SK-N-SH (cell line): ENCODE measurements around the gene PLOD3. TPM values are rescaled to one million over a fixed set of nuclear protein-coding genes. Genes with fewer than 3 reads are reported as not detected.

Experiments
- CTCF ChIA-PET: fragments of 300-600, 350-600 bp; formaldehyde crosslinking; extraction: SDS; loops from one replicate; lab custom pipeline; 2021; lab: Yijun Ruan, JAX
- POLR2A ChIA-PET: fragments of 350-600 bp; sonication (Branson Sonifier 250); formaldehyde crosslinking; extraction: SDS; loops from one replicate; lab custom pipeline; 2020; ENCODE audit warnings: antibody characterized with exemption, inconsistent platforms; lab: Yijun Ruan, JAX
- DNase-seq: peaks from one replicate; pipeline ENCODE4 v3.0.0; 2012
- H2AFZ ChIP-seq: fragments of 200-600 bp; sonication (generic); 2 replicates; pipeline ENCODE4 v1.8.1; 2016; ENCODE audit warnings: antibody characterized with exemption, mild to moderate bottlenecking, low read depth
- H3F3A ChIP-seq: fragments of 200-600 bp; sonication (generic); replicated peaks from 2 replicates; pipeline ENCODE3; 2016; ENCODE audit warnings: antibody characterized with exemption, mild to moderate bottlenecking; ENCODE audit not compliant: insufficient read depth
- H3K27ac ChIP-seq, 2 experiments: fragments of 200-500 bp in 1 of 2; fragments of 200-600 bp in 1 of 2; sonication (Bioruptor generic) in 1 of 2; sonication (generic), shearing (Covaris generic) in 1 of 2; 2 replicates each; pipeline versions ENCODE4 v1.5.1 to v1.6.1; 2014 to 2016; ENCODE audit warnings: low read depth in 2 of 2, inconsistent platforms in 1 of 2, low read length in 1 of 2, mild to moderate bottlenecking in 1 of 2, mixed read lengths in 1 of 2
- H3K27me3 ChIP-seq: fragments of 200-600 bp; sonication (generic), shearing (Covaris generic); 2 replicates; pipeline ENCODE4 v1.6.1; 2016; ENCODE audit warnings: mixed run types; ENCODE audit not compliant: insufficient read depth
- H3K36me3 ChIP-seq, 2 experiments: fragments of 200-500 bp in 1 of 2; fragments of 200-600 bp in 1 of 2; sonication (Bioruptor generic) in 1 of 2; sonication (generic) in 1 of 2; replicated peaks in 1 of 2; 2 replicates each; pipeline versions ENCODE3 to v1.5.1; 2014 to 2016; ENCODE audit warnings: low read length in 1 of 2, mild to moderate bottlenecking in 1 of 2; ENCODE audit not compliant: insufficient read depth in 2 of 2, control insufficient read depth in 1 of 2
- H3K4me1 ChIP-seq, 2 experiments: fragments of 200-500 bp in 1 of 2; fragments of 200-600 bp in 1 of 2; sonication (Bioruptor generic) in 1 of 2; sonication (generic), shearing (Covaris generic) in 1 of 2; 2 replicates each; pipeline versions ENCODE4 v1.5.1 to v1.6.1; 2014 to 2016; ENCODE audit warnings: low read depth in 1 of 2, low read length in 1 of 2, mixed run types in 1 of 2; ENCODE audit not compliant: insufficient read depth in 2 of 2, control insufficient read depth in 1 of 2
- H3K4me2 ChIP-seq: fragments of 200-600 bp; sonication (generic), shearing (Covaris generic); 2 replicates; pipeline ENCODE4 v1.6.1; 2017; ENCODE audit warnings: mixed run types
- H3K4me3 ChIP-seq, 2 experiments: fragments of 200-500 bp in 1 of 2; fragments of 200-600 bp in 1 of 2; sonication (Bioruptor generic) in 1 of 2; sonication (generic), shearing (Covaris generic) in 1 of 2; 2 replicates each; pipeline versions ENCODE4 v1.5.1 to v1.8.1; 2014 to 2016; ENCODE audit warnings: low read depth in 2 of 2, inconsistent platforms in 1 of 2, low read length in 1 of 2, mild to moderate bottlenecking in 1 of 2, mixed read lengths in 1 of 2, moderate library complexity in 1 of 2
- H3K79me2 ChIP-seq: fragments of 200-600 bp; sonication (generic); 2 replicates; pipeline ENCODE4 v1.8.1; 2017; ENCODE audit warnings: mild to moderate bottlenecking; ENCODE audit not compliant: insufficient read depth
- H3K9ac ChIP-seq: fragments of 200-600 bp; sonication (generic); 2 replicates; pipeline ENCODE4 v1.6.1; 2017; ENCODE audit warnings: mixed run types
- H3K9me2 ChIP-seq: fragments of 200-600 bp; sonication (generic); 2 replicates; pipeline ENCODE4 v1.6.1; 2017; ENCODE audit warnings: mixed run types
- H3K9me3 ChIP-seq: fragments of 200-600 bp; sonication (generic); 2 replicates; pipeline ENCODE4 v1.6.1; 2017; ENCODE audit warnings: mixed run types, mild to moderate bottlenecking, moderate library complexity
- H4K20me1 ChIP-seq: fragments of 200-600 bp; sonication (generic); 2 replicates; pipeline ENCODE4 v1.6.1; 2017; ENCODE audit warnings: mild to moderate bottlenecking, mixed run types; ENCODE audit not compliant: insufficient read depth
- CHD2 ChIP-seq: fragments of 150-350 bp; IDR thresholded peaks from 2 replicates; pipeline ENCODE4 v1.6.1; 2018; ENCODE audit warnings: low read length; ENCODE audit not compliant: partially characterized antibody
- EP300 ChIP-seq, 2 experiments: IDR thresholded peaks; 2 replicates each; pipeline versions ENCODE4 v1.4.0 to v1.6.1; 2012; ENCODE audit warnings: borderline replicate concordance in 1 of 2, low read depth in 1 of 2, low read length in 1 of 2
- EZH2phosphoT487 ChIP-seq: fragments of 200-600 bp; sonication (generic); IDR thresholded peaks from 2 replicates; pipeline ENCODE4 v1.6.1; 2017; ENCODE audit warnings: low read depth, mixed run types, mild to moderate bottlenecking, antibody characterized with exemption, moderate library complexity, borderline replicate concordance
- GABPA ChIP-seq: IDR thresholded peaks from 2 replicates; pipeline ENCODE4 v1.4.0; 2012; ENCODE audit warnings: low read depth, mild to moderate bottlenecking
- JUND ChIP-seq: IDR thresholded peaks from 2 replicates; pipeline ENCODE4 v1.4.0; 2012
- MXI1 ChIP-seq: IDR thresholded peaks from 2 replicates; pipeline ENCODE4 v1.6.1; 2012; ENCODE audit warnings: mild to moderate bottlenecking, low read depth, low read length, improper control_type of control experiment
- NRF1 ChIP-seq: IDR thresholded peaks from 2 replicates; pipeline ENCODE4 v1.6.1; 2012; ENCODE audit warnings: low read depth, mild to moderate bottlenecking, low read length
- POLR2AphosphoS5 ChIP-seq: IDR thresholded peaks from 2 replicates; pipeline ENCODE4 v1.6.1; 2012; ENCODE audit warnings: low read depth, low read length
- RCOR1 ChIP-seq: fragments of 150-350 bp; IDR thresholded peaks from 2 replicates; pipeline ENCODE4 v1.6.1; 2017; ENCODE audit warnings: antibody characterized with exemption, low read length
- RXRA ChIP-seq: IDR thresholded peaks from 2 replicates; pipeline ENCODE4 v1.4.0; 2012; ENCODE audit warnings: low read depth, mild to moderate bottlenecking, borderline replicate concordance
- SIN3A ChIP-seq: IDR thresholded peaks from 2 replicates; pipeline ENCODE4 v1.6.1; 2012; ENCODE audit warnings: low read depth, mild to moderate bottlenecking, low read length, moderate library complexity, borderline replicate concordance
- TAF1 ChIP-seq: IDR thresholded peaks from 2 replicates; pipeline ENCODE4 v1.6.1; 2012; ENCODE audit warnings: low read depth, mild to moderate bottlenecking, low read length, moderate library complexity, borderline replicate concordance
- TCF12 ChIP-seq: IDR thresholded peaks from 2 replicates; pipeline ENCODE4 v1.4.0; 2012
- TEAD4 ChIP-seq: IDR thresholded peaks from 2 replicates; pipeline ENCODE4 v1.4.0; 2012; ENCODE audit warnings: mild to moderate bottlenecking, borderline replicate concordance; ENCODE audit not compliant: insufficient read depth
- YY1 ChIP-seq: IDR thresholded peaks from 2 replicates; pipeline ENCODE4 v1.4.0; 2012; ENCODE audit warnings: low read depth, mild to moderate bottlenecking
- WGBS: methylation state at CpG from one replicate; pipeline ENCODE4 v1.1.6; 2017; ENCODE audit warnings: low lambda C conversion rate; 5-methylcytosine and 5-hydroxymethylcytosine counted together
- polyA plus RNA-seq, 3 experiments: library from polyadenylated mRNA; depleted of rRNA; stranded (reverse); fragments of >200 nt; gene quantifications; 2 replicates each; pipeline ENCODE4 v1.2.3, GENCODE V29; 2012
- TF ChIP-seq, protein P1 (sequence below): IDR thresholded peaks from 2 replicates; pipeline ENCODE4; 2012
- TF ChIP-seq, protein P2 (sequence below): IDR thresholded peaks from 2 replicates; pipeline ENCODE4 v1.4.0; 2012; ENCODE audit warnings: low read depth
- TF ChIP-seq, protein P3 (sequence below): fragments of 200-600 bp; sonication (generic); IDR thresholded peaks from 2 replicates; pipeline ENCODE4 v1.6.1; 2017; ENCODE audit warnings: antibody characterized with exemption, mild to moderate bottlenecking, moderate library complexity
- TF ChIP-seq, protein P4 (sequence below): IDR thresholded peaks from 2 replicates; pipeline ENCODE4 v1.4.0; 2012; ENCODE audit warnings: low read depth, borderline replicate concordance
- TF ChIP-seq, protein P5 (sequence below): IDR thresholded peaks from 2 replicates; pipeline ENCODE4 v1.6.1; 2012; ENCODE audit warnings: mild to moderate bottlenecking, low read depth, low read length, moderate library complexity
- TF ChIP-seq, protein P6 (sequence below): fragments of 150-350 bp; IDR thresholded peaks from 2 replicates; pipeline ENCODE4 v1.6.1; 2016; ENCODE audit warnings: mild to moderate bottlenecking, low read depth, low read length

Gene PLOD3
- polyA plus RNA-seq, 1 of the 3 experiments (the other 2 are of a cell fraction), result 276 TPM

DNA sequence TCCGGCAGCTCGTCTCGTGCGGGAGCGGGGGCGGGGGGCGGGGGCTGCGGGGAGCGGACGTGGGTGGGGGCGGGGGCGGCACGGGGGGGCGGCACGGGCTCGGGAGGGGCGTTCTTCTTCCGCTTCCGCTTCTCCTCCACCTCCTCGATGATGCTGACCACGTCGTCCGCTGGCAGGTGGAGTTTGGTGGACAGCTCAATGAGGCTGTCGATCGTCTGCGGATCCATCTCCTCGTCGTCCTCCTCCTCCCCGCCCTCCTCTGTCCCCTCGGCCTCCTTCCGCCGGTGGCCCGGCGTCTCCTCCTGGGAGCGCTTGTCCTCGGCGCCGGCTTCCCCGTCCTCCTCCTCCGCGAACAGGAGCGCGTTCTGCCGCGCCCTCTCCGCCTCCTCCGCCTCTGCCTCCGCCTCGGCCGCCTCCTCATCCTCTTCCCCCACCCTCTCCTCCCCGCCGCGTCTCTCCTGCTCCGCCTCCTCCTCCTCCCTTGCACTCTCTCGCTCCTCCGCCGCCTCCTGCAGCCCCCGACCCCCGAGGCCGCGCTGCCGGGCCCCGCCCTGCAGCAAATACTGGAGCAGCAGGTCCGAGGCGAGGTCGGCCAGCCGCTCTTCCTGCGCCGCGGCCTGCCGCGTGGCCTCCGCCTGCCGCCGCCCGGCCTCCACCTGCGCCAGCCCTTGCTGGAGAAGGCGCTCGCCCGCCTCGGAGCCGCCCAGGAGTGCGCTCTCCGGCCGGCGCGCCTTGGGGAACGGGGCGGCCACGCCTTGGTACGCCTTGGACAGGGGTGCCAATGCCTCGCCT is 53.9 kb downstream of the PLOD3 start:
- no peaks in the 10 kb centered on the region for H3K27me3 ChIP-seq
- H3K4me2 ChIP-seq, result peak overlapping the region; percentile 98
- H3F3A ChIP-seq, result peaks cover 46% of the 10 kb centered on the region
- H3K79me2 ChIP-seq, result no peaks in the 10 kb centered on the region
- H3K9me3 ChIP-seq, result no peaks in the 10 kb centered on the region
- POLR2A ChIA-PET, result interaction anchor here (0.6 to 3.0 kb wide), 18 partner anchors 7 to 507 kb away, joined by 3 to 43 read pairs (median 6); partner anchors contain the start of genes ACTL6B, AP1S1, NAT16 and PLOD3
- H4K20me1 ChIP-seq, result peaks cover 24% of the 10 kb centered on the region
- no peak overlapping the region for H3K9ac ChIP-seq
- peaks cover 19 to 23% of the 10 kb centered on the region in 2 experiments for H3K36me3 ChIP-seq
- peak overlapping the region; percentile 55 to 56 for H3K4me3 ChIP-seq
- no peaks in the 10 kb centered on the region for H3K9me2 ChIP-seq
- no peak overlapping the region for H2AFZ ChIP-seq
- peaks cover 36 to 49% of the 10 kb centered on the region in 2 experiments for H3K4me1 ChIP-seq
- H3K27ac ChIP-seq, result peak overlapping the region in 1 of 2 experiments; percentile 94; a peak in 2 of 4 replicates
- 2% methylated on average over 63 of the region's 92 CpGs for WGBS
- CTCF ChIA-PET, result interaction anchor here (0.5 to 3.8 kb wide), 16 partner anchors 7 to 413 kb away, joined by 3 to 21 read pairs (median 4); partner anchors contain the start of genes AP1S1, NAT16, PLOD3 and ZNHIT1
- peak; percentile 88 for DNase-seq
- TF ChIP-seq TCF12 (no peak), JUND (no peak), CHD2 (no peak), RXRA (no peak), EZH2phosphoT487 (no peak), GABPA (peak; percentile 47; the same call in 1 of the 2 replicates), EP300 (IDR thresholded peaks at IDR 0.05; ENCODE audit: borderline replicate concordance in 1 of 2, low read depth in 1 of 2, low read length in 1 of 2) (no peak), TAF1 (no peak), NRF1 (no peak), POLR2AphosphoS5 (peak; percentile 37; the same call in 1 of the 2 replicates), SIN3A (no peak), TEAD4 (no peak), MXI1 (0 out of 2 replicates have a peak, but pooled peaks have one; percentile 28), RCOR1 (no peak), YY1 (no peak)
- TF ChIP-seq, protein P1, sequence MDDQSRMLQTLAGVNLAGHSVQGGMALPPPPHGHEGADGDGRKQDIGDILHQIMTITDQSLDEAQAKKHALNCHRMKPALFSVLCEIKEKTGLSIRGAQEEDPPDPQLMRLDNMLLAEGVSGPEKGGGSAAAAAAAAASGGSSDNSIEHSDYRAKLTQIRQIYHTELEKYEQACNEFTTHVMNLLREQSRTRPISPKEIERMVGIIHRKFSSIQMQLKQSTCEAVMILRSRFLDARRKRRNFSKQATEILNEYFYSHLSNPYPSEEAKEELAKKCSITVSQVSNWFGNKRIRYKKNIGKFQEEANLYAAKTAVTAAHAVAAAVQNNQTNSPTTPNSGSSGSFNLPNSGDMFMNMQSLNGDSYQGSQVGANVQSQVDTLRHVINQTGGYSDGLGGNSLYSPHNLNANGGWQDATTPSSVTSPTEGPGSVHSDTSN, result peak; percentile 11; the same call in 1 of the 2 replicates
- TF ChIP-seq, protein P2, sequence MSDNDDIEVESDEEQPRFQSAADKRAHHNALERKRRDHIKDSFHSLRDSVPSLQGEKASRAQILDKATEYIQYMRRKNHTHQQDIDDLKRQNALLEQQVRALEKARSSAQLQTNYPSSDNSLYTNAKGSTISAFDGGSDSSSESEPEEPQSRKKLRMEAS, result no peak; the same call in 1 of the 2 replicates
- TF ChIP-seq, protein P3, sequence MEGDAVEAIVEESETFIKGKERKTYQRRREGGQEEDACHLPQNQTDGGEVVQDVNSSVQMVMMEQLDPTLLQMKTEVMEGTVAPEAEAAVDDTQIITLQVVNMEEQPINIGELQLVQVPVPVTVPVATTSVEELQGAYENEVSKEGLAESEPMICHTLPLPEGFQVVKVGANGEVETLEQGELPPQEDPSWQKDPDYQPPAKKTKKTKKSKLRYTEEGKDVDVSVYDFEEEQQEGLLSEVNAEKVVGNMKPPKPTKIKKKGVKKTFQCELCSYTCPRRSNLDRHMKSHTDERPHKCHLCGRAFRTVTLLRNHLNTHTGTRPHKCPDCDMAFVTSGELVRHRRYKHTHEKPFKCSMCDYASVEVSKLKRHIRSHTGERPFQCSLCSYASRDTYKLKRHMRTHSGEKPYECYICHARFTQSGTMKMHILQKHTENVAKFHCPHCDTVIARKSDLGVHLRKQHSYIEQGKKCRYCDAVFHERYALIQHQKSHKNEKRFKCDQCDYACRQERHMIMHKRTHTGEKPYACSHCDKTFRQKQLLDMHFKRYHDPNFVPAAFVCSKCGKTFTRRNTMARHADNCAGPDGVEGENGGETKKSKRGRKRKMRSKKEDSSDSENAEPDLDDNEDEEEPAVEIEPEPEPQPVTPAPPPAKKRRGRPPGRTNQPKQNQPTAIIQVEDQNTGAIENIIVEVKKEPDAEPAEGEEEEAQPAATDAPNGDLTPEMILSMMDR, result no peak
- TF ChIP-seq, protein P4, sequence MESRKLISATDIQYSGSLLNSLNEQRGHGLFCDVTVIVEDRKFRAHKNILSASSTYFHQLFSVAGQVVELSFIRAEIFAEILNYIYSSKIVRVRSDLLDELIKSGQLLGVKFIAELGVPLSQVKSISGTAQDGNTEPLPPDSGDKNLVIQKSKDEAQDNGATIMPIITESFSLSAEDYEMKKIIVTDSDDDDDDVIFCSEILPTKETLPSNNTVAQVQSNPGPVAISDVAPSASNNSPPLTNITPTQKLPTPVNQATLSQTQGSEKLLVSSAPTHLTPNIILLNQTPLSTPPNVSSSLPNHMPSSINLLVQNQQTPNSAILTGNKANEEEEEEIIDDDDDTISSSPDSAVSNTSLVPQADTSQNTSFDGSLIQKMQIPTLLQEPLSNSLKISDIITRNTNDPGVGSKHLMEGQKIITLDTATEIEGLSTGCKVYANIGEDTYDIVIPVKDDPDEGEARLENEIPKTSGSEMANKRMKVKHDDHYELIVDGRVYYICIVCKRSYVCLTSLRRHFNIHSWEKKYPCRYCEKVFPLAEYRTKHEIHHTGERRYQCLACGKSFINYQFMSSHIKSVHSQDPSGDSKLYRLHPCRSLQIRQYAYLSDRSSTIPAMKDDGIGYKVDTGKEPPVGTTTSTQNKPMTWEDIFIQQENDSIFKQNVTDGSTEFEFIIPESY, result no peak
- TF ChIP-seq, protein P5, sequence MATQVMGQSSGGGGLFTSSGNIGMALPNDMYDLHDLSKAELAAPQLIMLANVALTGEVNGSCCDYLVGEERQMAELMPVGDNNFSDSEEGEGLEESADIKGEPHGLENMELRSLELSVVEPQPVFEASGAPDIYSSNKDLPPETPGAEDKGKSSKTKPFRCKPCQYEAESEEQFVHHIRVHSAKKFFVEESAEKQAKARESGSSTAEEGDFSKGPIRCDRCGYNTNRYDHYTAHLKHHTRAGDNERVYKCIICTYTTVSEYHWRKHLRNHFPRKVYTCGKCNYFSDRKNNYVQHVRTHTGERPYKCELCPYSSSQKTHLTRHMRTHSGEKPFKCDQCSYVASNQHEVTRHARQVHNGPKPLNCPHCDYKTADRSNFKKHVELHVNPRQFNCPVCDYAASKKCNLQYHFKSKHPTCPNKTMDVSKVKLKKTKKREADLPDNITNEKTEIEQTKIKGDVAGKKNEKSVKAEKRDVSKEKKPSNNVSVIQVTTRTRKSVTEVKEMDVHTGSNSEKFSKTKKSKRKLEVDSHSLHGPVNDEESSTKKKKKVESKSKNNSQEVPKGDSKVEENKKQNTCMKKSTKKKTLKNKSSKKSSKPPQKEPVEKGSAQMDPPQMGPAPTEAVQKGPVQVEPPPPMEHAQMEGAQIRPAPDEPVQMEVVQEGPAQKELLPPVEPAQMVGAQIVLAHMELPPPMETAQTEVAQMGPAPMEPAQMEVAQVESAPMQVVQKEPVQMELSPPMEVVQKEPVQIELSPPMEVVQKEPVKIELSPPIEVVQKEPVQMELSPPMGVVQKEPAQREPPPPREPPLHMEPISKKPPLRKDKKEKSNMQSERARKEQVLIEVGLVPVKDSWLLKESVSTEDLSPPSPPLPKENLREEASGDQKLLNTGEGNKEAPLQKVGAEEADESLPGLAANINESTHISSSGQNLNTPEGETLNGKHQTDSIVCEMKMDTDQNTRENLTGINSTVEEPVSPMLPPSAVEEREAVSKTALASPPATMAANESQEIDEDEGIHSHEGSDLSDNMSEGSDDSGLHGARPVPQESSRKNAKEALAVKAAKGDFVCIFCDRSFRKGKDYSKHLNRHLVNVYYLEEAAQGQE, result no peak
- TF ChIP-seq, protein P6, sequence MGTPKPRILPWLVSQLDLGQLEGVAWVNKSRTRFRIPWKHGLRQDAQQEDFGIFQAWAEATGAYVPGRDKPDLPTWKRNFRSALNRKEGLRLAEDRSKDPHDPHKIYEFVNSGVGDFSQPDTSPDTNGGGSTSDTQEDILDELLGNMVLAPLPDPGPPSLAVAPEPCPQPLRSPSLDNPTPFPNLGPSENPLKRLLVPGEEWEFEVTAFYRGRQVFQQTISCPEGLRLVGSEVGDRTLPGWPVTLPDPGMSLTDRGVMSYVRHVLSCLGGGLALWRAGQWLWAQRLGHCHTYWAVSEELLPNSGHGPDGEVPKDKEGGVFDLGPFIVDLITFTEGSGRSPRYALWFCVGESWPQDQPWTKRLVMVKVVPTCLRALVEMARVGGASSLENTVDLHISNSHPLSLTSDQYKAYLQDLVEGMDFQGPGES, result no peak
